Natural killer cell (primary cell): ENCODE data around the gene C6orf89. TPM values are rescaled to one million over a fixed set of nuclear protein-coding genes. Genes with fewer than 3 reads are reported as not detected.

Source experiments
- ATAC-seq, 3 donors: fragments of 150-1000 bp in 2 of 3; fragments of 200-7000 bp in 1 of 3; cut with Tn5 transposase; 1 replicate in 1 of 3; 2 replicates in 2 of 3; pipeline ENCODE4 v1.10.0; 2021; ENCODE audit warnings: mild to moderate bottlenecking in 2 of 3, moderate library complexity in 2 of 3
- DNase-seq, 2 donors: peaks; one replicate each; pipeline versions ENCODE4 v3.0.0 to v3.0.0-alpha.2; 2013 to 2021; ENCODE audit warnings: mixed read lengths in 1 of 2
- H3K27ac ChIP-seq: one replicate; pipeline ENCODE4 v1.5.1; 2013; ENCODE audit warnings: mild to moderate bottlenecking, low read length
- H3K27me3 ChIP-seq: one replicate; pipeline ENCODE4 v1.6.1; 2013; ENCODE audit warnings: low read length; ENCODE audit not compliant: control insufficient read depth, insufficient read depth
- H3K36me3 ChIP-seq: one replicate; pipeline ENCODE4 v1.6.1; 2013; ENCODE audit warnings: low read length; ENCODE audit not compliant: control insufficient read depth, insufficient read depth
- H3K4me1 ChIP-seq: one replicate; pipeline ENCODE4 v1.6.1; 2013; ENCODE audit warnings: low read length; ENCODE audit not compliant: control insufficient read depth, insufficient read depth
- H3K4me3 ChIP-seq: one replicate; pipeline ENCODE4 v1.5.1; 2013; ENCODE audit warnings: low read length
- H3K9me3 ChIP-seq: one replicate; pipeline ENCODE4 v1.6.1; 2013; ENCODE audit warnings: low read length; ENCODE audit not compliant: control insufficient read depth, insufficient read depth
- H3K27ac Mint-ChIP-seq, 2 donors: one replicate each; pipeline ENCODE4 v1.8.0; 2022; ENCODE audit warnings: mild to moderate bottlenecking in 2 of 2, mixed read lengths in 2 of 2, moderate library complexity in 1 of 2
- H3K27me3 Mint-ChIP-seq, 2 donors: one replicate each; pipeline ENCODE4 v1.8.0; 2022; ENCODE audit warnings: low read depth in 2 of 2, mixed read lengths in 2 of 2
- H3K36me3 Mint-ChIP-seq: one replicate; pipeline ENCODE4 v1.8.0; 2022; ENCODE audit warnings: mixed read lengths
- H3K4me1 Mint-ChIP-seq, 2 donors: one replicate each; pipeline ENCODE4 v1.8.0; 2022; ENCODE audit warnings: mixed read lengths in 2 of 2
- H3K4me3 Mint-ChIP-seq: one replicate; pipeline ENCODE4 v1.8.0; 2022; ENCODE audit warnings: mild to moderate bottlenecking, moderate library complexity, mixed read lengths
- H3K9me3 Mint-ChIP-seq, 2 donors: one replicate each; pipeline ENCODE4 v1.8.0; 2022; ENCODE audit warnings: mixed read lengths in 2 of 2
- WGBS: methylation state at CpG from one replicate; pipeline ENCODE4 v1.1.7; 2013; ENCODE audit warnings: missing lambda C conversion rate; ENCODE audit not compliant: insufficient coverage; 5-methylcytosine and 5-hydroxymethylcytosine counted together
- intact Hi-C: fragments of 100-400 bp; cut with micrococcal nuclease; formaldehyde crosslinking; loops from one replicate; pipeline ENCODE4 v1.14.2; 2022
- total RNA-seq, 4 donors: library from RNA; stranded (reverse); fragments of 120-200 nt in 1 of 4; gene quantifications; one replicate each; pipeline versions ENCODE4 v1.2.3 to v1.2.4, GENCODE V29; 2013 to 2022
- TF ChIP-seq, protein P1 (sequence below): fragments of 200-600 bp; IDR thresholded peaks from one replicate; pipeline ENCODE4 v1.8.0; 2022; ENCODE audit warnings: antibody characterized with exemption

Gene C6orf89
- total RNA-seq, 3 donors from 2014 or later (not counting 1 experiment from before 2014, with no cell fraction given): 34.3 to 47.0 (median 46.3) TPM

DNA sequence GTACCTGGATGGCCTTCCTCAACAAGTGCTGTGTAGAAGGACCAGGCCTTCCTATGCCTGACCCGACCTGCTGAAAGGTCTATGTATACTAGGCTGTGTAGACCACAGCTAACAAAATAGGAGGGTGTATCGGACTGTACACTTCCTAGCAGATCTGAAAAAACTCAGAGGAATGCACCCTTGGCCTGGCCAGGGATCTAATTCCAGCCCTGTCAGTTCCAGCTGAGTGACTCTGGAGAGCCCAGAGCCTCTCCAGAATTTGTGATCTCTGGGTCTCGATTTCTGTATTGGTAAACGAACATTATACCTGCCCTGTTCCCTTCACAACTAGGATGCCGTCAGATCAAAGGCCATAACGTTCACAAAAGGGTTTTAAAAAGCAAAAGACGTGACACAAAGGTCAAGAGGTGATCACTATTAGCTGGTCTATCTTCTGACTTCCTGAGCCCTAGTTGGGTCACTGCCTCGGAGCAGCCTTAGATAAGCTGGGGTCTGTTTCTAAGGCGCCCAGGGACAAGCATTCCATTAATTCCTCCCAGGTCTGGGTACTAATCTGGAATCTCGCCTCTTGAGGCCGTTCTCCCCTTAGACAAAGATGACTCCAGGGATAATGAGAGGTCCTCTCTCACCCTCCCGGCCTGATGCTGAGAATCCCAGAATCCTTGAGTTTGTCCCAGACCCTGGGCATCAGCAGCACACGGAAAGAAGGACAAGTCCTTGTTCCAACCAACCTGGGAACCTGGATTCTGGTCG is 86.3 kb downstream of the C6orf89 start:
- no peaks in the 10 kb centered on the region for H3K27me3 ChIP-seq
- Mint-ChIP-seq H3K4me3 (no peak overlapping the region), H3K36me3 (no peaks in the 10 kb centered on the region), H3K27me3 (no peaks in the 10 kb centered on the region), H3K27ac (no peak overlapping the region), H3K9me3 (no peaks in the 10 kb centered on the region), H3K4me1 (no peaks in the 10 kb centered on the region)
- peaks cover 98% of the 10 kb centered on the region for H3K36me3 ChIP-seq
- H3K9me3 ChIP-seq: no peaks in the 10 kb centered on the region
- TF ChIP-seq, protein P1, sequence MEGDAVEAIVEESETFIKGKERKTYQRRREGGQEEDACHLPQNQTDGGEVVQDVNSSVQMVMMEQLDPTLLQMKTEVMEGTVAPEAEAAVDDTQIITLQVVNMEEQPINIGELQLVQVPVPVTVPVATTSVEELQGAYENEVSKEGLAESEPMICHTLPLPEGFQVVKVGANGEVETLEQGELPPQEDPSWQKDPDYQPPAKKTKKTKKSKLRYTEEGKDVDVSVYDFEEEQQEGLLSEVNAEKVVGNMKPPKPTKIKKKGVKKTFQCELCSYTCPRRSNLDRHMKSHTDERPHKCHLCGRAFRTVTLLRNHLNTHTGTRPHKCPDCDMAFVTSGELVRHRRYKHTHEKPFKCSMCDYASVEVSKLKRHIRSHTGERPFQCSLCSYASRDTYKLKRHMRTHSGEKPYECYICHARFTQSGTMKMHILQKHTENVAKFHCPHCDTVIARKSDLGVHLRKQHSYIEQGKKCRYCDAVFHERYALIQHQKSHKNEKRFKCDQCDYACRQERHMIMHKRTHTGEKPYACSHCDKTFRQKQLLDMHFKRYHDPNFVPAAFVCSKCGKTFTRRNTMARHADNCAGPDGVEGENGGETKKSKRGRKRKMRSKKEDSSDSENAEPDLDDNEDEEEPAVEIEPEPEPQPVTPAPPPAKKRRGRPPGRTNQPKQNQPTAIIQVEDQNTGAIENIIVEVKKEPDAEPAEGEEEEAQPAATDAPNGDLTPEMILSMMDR: no peak
- DNase-seq (no peak), ATAC-seq (no peak)
- no peak overlapping the region for H3K27ac ChIP-seq
- no peaks in the 10 kb centered on the region for H3K4me1 ChIP-seq
- no peak overlapping the region for H3K4me3 ChIP-seq
- 97% methylated on average over 14 of the region's 14 CpGs for WGBS
- intact Hi-C loops: no loop called here

DNA sequence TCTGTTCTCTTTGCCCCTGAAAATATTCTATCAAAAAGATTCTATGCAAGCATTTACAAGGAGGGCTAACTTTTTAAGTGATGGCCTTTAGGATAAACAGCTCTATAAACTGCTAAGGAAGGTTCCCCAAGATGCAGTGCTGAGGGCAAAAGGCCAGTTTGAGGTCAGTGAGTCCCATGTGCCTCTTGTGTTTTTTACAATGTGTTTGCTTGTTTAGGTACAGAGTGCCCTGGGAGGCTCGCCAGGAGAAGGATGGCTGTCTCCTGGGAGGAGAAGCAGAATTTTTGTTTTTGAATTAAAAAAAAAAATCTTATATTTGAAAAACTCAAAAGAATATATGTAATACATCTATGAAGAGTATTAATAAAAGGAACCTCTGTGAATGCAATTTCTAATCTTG is 87.4 kb downstream of the C6orf89 start:
- no peaks in the 10 kb centered on the region for H3K4me1 ChIP-seq
- DNase-seq: no peak
- H3K36me3 ChIP-seq: peaks cover 98% of the 10 kb centered on the region
- TF ChIP-seq, protein P1: no peak
- H3K27ac ChIP-seq: no peak overlapping the region
- intact Hi-C loops: no loop called here
- 100% methylated on average over 1 of the region's 1 CpG for WGBS
- Mint-ChIP-seq H3K27me3 (no peaks in the 10 kb centered on the region), H3K4me3 (no peak overlapping the region), H3K9me3 (no peaks in the 10 kb centered on the region), H3K4me1 (no peaks in the 10 kb centered on the region), H3K36me3 (no peaks in the 10 kb centered on the region), H3K27ac (no peak overlapping the region)
- H3K4me3 ChIP-seq: no peak overlapping the region
- no peak for ATAC-seq
- no peaks in the 10 kb centered on the region for H3K9me3 ChIP-seq
- no peaks in the 10 kb centered on the region for H3K27me3 ChIP-seq

DNA sequence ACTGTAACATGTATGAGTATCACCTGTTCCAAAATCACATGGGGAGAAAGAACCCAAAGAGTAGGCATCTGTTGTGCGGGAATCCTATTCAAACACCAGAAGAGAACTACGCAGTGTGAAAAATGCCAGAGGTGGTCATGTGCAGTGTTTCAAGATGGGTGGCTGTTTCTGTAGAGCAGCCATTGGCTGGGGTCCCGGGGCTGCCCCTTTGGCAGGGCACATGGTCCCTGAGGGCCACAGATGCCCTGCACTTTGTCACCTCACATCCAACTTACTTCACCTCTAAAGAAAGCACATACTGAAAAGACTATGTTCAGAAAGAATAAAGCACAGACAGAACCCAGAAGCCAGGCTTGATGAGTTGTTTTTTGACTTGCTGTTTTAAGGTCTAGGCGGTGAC is 87.9 kb downstream of the C6orf89 start:
- intact Hi-C loops: no loop called here
- no peak for DNase-seq

More for the DNA sequence above, 87.9 kb downstream of the C6orf89 start:
- H3K4me3 ChIP-seq: no peak overlapping the region
- Mint-ChIP-seq H3K9me3 (no peaks in the 10 kb centered on the region), H3K27ac (no peak overlapping the region), H3K4me3 (no peak overlapping the region), H3K4me1 (no peaks in the 10 kb centered on the region), H3K36me3 (no peaks in the 10 kb centered on the region), H3K27me3 (no peaks in the 10 kb centered on the region)
- no peak for ATAC-seq
- H3K27me3 ChIP-seq: no peaks in the 10 kb centered on the region
- no peaks in the 10 kb centered on the region for H3K4me1 ChIP-seq
- TF ChIP-seq, protein P1: no peak
- peaks cover 97% of the 10 kb centered on the region for H3K36me3 ChIP-seq
- H3K27ac ChIP-seq: no peak overlapping the region
- 91% methylated on average over 4 of the region's 4 CpGs for WGBS
- H3K9me3 ChIP-seq: no peaks in the 10 kb centered on the region
